HG03196 (cell line): ENCODE measurements around the gene TFDP2.
"Not testable (repeated sequence)": the region's sequence is repeated elsewhere in the genome, so short reads cannot be mapped to it uniquely, and the experiment has no call there.

ENCODE experiments used
- ATAC-seq: cut with Tn5 transposase; IDR thresholded peaks from one replicate; pipeline ENCODE4 v1.9.1; 2021; ENCODE audit not compliant: unreplicated experiment

TFDP2 gene

GRCh38 chr3:142077155-142077858 lies 72.0 kb downstream of the TFDP2 start:
- ATAC-seq: no peak

DNA sequence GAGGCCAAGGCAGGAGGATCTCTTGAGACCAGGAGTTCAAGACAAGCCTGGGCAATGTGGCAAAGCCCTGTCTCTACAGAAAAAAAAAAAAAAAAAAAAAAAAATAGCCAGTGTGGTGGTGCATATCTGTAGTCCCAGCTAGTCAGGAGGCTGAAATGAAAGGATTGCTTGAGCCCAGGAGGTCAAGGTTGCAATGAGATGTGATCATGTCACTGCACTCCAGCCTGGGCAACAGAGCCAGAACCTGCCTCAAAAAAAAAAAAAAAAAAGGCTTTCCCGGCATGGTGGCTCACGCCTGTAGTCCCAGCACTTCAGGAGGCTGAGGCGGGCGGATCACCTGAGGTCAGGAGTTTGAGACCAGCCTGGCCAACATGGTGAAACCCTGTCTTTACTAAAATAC lies 73.7 kb downstream of the TFDP2 start:
- ATAC-seq: not testable (repeated sequence)

DNA sequence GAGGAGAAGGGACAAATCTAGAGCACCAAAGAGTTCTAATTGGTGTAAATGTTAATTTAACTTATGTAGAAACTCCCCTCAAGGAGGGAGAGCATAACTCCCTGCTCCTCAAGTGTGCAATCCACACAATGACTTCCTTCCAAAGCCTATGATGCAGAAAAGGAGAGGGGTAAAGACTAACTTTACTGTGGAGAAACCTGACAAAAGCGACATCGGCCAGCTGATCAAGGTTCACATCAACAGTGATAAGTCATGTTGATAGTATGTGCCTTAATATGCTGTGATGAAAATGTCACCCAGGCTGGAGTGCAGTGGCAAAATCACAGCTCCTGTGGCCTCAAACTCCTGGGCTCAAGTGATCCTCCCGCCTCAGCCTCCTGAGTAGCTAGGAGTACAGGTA lies 76.5 kb downstream of the TFDP2 start:
- no peak for ATAC-seq

- ATAC-seq: no peak
Observed at GRCh38 chr3:142065932-142066331, 83.4 kb downstream of the TFDP2 start.

- ATAC-seq: no peak
Observed at GRCh38 chr3:142065344-142065743, 84.0 kb downstream of the TFDP2 start.

DNA sequence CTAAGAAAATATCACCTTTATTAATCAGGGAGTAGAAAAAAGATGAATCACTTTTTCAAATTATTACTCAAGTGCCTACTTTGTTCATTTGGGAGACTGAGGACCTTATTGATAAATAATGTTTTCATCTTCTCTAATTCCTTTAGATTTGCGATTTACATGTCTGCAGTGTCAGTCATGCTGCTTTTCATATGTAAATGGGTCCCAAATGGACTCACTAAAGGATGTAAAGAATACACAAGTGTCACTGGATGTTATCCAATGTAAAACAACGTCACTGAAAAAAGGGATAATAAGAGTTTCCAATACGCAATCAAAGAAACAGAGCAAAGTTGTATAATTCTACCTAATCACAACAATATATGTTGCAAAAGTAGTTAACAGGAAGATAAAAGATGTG lies 84.9 kb downstream of the TFDP2 start:
- ATAC-seq: no peak

DNA sequence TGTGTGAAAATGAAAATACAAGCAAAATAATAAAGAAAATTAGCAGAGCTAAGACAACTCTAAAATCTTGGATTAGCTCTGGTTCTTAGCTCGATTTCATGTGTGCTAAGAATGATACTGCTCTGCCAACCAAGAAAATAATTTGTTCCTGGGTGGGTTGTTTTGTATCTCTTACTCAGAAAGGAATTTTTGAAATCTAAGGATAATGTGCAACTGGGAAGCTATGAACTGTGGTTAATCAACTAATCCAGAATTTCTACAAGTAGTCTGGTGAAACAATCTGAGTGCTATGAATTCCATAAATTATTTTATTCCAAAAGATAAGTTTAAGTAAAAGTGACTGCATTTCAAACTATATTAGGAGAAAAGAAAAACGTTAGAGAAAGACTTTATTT lies 92.0 kb downstream of the TFDP2 start:
- no peak for ATAC-seq

GRCh38 chr3:142056656-142057330 lies 92.6 kb downstream of the TFDP2 start:
- no peak for ATAC-seq

DNA sequence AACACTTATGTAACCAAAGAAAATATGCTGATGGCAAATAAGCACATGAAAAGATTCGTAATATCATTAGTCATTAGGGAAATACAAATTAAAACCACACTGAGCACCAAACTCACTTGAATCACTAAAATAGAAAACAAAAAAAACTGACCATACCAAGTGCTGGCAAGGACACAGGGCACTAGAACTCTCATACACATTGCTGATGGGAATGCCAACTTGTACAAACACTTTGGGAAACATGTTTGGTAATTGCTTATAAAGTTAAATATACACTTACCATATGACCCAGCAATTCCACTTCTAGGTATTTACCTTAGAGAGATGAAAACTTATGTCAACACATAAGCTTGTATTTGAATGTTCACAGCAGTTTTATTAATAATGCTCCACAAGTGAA lies 95.5 kb downstream of the TFDP2 start:
- no peak for ATAC-seq

GRCh38 chr3:142053244-142053643 lies 96.1 kb downstream of the TFDP2 start:
- no peak for ATAC-seq

- ATAC-seq: no peak
Observed at GRCh38 chr3:142051351-142051750, 98.0 kb downstream of the TFDP2 start.

GRCh38 chr3:142047021-142047369 lies 102.3 kb downstream of the TFDP2 start:
- no peak for ATAC-seq

DNA sequence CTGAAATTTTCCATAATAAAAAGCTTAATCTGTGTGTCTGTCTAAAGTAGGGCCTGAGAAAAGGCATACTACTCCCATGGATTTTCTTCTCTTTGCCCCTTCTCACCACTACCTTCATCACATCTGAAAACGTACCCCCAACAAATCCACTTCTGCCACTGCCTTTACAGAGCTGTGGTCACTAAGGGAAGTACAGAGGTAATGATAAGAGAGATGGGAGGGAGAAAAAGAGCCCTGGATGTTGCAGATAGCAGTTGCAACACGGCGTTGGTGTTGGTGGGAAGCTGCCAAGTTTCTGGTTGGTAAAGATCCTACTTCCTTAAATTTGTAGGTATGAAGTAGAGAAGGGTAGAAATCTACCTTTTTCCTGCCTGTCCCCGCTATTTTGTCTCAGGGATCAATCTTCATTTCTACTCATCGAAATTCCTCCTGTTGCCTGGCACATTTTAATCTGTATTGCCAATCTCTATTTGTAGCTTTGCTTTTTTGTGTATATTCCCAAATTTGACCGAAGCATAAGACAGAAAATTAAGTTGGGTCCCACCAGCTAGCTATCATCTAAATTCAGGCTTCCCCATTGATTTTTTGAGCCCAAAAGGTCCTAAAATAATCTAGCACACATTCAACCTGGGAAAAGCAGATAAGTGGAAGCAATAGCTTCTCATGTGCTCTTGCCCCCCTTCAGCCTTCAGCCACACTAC lies 102.9 kb downstream of the TFDP2 start:
- ATAC-seq: no peak

DNA sequence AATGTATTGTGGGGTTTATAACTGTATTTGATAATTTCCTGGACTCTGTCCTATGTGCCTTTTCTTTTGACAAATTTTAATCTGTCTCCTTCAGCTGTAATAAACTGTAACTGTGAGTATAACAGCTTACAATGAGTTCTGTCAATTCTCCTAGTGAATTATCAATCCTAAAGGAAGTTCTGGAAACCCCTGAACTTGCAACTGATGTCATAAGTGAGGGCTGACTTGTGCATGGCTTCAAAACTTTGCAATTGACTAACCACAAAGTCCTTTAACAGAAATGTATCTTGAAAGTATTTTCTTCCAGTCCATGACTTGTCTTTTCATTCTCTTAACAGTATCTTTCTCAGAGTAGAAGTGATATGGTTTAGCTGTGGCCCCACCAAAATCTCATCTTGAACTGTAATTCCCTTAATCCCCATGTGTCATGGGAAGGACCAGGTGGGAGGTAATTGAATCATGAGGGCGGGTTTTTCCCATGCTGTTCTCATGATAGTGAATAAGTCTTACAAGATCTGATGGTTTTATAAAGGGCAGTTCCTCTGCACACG lies 108.3 kb downstream of the TFDP2 start:
- ATAC-seq: no peak

DNA sequence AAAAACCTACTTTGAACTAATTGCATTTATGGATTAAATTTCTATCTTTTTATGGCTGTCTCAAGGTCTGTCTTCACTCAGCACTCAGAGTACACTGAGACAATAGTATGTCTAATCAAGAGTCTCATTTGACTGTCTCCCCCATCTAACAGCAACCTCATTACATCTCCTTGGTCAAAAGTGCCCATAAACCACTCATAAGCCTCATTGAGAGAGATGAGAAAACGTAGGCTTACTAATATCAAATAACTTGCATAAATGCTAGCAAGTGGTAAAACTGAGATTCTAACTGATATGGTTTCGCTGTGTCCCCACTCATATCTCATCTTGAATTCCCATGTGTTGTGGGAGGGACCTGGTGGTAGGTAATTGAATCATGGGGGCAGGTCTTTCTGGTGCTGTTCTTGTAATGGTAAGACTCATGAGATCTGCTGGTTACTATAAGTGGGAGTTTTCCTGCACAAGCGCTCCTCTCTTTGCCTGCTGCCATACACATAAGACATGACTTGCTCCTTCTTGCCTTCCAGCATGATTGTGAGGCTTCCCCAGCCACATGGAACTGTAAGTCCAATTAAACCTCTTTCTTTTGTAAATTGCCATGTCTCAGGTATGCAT lies 113.9 kb downstream of the TFDP2 start:
- ATAC-seq: no peak

GRCh38 chr3:142033292-142033691 lies 116.1 kb downstream of the TFDP2 start:
- no peak for ATAC-seq

GRCh38 chr3:142031575-142031974 lies 117.8 kb downstream of the TFDP2 start:
- ATAC-seq: no peak

DNA sequence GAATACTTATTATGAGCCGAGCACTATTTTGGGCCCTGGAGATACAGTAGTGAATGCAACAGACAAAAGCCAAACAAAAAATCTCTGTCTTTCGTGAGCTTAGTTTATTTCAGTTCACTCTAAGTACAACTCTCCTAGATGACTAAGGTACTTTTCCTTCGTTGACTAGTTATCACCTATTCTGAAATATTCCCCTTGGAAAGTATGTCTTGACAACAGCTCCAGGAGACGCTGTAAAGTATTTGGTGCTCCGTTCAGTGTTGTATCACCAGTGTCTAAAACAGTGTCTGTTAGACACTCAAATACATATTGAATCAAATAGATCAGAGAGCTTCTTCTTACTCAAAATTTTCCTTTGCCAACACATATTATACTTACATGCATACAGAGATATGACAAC lies 119.6 kb downstream of the TFDP2 start:
- ATAC-seq: no peak

DNA sequence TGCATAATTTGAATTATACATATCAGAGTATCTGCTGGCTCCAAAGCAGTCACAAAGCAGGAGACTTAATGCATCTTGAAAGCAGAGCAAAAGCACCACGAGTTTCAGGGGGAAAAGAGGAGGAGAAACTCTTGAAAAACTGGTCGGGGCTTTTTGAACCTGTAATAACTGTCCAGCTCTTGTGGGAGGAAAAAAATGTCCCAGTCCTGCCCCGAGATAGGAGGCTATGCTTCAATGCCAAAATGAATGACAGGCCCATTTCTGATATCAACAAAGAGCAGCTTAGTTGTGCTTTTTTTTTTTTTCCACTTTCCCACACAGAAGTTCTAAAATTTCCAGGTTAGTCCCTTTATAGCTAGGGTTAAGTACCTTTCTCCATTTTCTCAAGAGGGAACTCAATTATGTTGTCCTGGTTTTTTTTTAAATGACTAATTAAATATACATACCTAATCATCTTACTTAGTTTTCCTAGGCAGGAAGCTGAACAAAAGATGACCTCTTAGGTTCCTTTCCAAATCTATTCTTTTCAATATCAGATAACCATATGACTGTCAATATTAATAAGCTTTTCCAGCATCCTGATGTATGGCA lies 120.2 kb downstream of the TFDP2 start:
- ATAC-seq: no peak

DNA sequence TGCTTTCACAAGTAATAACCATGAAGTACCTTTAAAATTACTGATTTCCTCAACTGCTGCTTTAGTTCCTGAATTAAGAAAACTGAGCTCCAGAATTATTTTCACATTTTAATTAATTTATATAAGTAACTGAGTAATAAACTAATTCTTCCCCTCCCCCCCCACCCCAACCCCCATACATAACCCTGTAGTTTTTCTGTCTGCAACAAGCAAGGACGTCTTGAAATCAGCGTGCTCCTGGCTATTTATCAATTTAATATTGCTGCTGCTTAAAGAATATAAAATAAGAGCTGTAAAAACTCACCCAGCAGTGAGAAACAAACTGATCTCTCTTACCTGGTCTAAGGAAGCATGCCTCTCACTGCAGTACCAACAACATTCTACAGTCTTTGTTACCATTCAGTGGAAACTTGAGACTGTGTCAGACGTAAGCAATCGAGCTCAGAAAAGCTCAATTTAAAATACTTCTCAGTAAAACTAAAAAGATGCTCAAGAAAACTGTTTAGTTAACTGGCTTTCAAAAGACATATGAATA lies 121.0 kb downstream of the TFDP2 start:
- peak; percentile 55 for ATAC-seq

DNA sequence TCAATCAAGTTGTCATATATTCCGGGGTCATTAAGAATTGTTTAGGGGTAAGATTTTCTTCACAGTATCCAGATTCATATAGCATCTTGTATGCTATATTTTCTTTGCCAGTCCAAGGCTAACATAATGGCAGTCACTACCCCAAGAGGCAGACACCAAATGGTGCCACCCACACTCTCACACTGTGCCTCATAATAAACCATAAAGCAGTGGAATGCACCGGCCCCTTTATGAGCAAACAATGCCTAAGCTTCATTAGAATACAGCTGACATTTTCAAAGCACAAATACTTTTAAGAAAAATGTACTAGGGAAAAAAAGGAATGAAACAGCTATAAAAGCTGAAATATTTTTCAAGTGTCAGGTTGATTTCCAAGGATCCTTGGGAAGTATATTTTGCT lies 121.6 kb downstream of the TFDP2 start:
- peak; percentile 41 for ATAC-seq
